Tongue (tissue), 2 donors: ENCODE results near the gene R3HDM1. TPM values are rescaled to one million over a fixed set of nuclear protein-coding genes. Genes with fewer than 3 reads are reported as not detected.
"Not testable (repeated sequence)": the region's sequence is repeated elsewhere in the genome, so short reads cannot be mapped to it uniquely, and the experiment has no call there.

Experiments
- DNase-seq: peaks from one replicate; pipeline ENCODE4 v3.0.0-alpha.2; 2015
- total RNA-seq: library from RNA; depleted of rRNA; stranded (reverse); fragments of >200 nt; gene quantifications from one replicate; pipeline ENCODE4 v1.2.3, GENCODE V29; 2014

R3HDM1 gene
- total RNA-seq, 1 donor from 2014 or later, result 17.6 TPM

DNA sequence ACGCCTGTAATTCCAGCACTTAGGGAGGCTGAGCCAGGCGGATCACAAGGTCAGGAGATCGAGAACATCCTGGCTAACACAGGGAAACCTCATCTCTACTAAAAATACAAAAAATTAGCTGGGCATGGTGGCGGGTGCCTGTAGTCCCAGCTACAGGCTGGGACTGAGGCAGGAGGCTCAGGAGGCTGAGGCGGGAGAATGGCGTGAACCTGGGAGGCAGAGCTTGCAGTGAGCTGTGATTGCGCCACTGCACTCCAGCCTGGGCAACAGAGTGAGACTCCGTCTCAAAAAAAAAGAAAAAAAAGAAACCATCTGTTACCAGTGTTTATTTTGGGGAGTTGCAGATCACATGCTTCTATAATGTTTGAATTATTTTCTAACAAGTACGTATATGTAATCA is 183.8 kb downstream of the R3HDM1 start:
- DNase-seq, result not testable (repeated sequence)

DNA sequence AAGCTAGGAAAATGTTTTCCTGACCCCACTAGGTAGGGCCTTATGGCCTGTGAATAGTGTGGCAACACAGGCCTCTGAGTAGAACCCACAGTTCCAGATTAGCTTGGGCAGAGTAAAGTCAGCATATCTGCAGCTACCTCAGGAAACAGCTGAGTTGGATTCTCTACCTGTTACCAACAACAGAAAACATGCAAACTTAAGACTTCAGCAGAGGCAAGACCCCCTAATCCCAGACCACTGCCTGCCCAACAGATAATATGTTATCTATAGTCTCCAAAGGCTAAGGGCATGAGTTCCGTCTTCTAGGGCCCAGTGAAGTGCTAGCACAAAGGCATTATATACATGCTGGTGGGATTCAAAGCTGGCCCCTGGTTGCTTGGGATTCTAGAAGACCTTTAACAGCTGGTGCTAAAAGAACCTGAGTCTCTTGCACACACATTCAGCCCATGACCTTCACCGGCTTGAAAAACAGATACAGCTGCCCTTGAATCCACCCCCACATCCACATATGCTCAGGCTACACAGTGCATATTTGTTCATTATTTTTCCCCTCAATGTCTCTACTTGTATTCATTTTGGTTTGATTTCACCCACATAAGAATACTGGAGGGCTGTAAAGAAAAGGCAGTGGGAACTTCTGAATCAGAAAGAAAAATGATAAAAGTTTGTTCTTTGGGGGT is 196.9 kb downstream of the R3HDM1 start:
- DNase-seq, result peak; percentile 24

DNA sequence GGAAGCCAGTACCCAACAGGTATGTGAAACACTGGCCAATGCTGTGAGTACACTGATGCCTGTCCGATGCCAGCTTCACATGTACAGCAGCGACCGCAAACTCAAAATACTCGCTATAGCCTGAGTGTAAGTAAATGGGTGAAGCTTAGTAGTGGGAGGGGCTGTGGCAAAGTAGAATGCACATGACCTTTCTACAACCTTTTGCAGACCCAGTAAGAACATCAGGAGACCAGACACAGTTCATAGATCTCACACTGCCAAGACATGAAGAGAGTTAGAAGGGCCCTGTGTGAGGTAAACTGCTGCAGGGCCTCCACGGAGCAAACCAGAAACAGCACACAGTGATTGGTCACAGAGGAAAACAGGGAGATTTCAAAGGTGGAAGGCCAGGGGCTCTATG is 201.3 kb downstream of the R3HDM1 start:
- DNase-seq, result no peak

DNA sequence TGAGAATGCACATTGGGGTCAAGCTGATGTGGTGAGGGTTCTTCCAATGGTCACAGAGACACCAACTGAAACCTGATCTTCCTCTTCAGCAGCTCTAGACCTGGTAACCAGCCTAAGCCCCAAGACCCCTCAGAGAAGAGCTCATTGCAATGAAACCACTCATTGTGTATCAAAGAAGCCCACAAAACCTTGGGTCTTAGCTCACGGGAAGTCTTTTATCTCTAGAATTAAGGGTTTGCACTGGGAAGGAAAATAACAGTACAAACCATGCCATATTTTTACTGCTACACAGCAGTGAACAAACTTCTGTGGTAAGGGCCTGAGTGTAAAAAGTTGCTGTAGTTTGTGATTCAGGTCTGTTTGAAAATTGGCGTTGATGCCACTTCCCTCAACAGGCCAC is 201.8 kb downstream of the R3HDM1 start:
- DNase-seq, result no peak

DNA sequence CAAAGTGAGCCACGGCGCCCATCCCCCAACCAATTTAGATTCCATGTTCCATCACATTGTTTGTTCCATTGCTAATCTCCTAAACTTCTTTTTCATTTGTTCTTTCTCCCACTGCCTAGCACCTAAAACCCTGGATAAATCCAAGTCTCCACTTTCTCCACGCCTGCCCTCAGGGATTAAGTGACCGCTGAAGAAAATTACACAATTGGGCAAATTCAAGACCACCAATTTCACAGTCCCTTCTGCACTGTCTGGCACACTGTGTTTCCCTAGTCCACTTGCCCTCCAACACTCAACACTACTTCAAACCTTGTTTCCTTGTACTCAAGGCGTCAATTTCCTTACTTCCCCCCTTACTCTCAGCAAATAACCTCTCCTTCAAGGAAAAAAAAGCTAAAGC is 205.3 kb downstream of the R3HDM1 start:
- DNase-seq, result no peak

DNA sequence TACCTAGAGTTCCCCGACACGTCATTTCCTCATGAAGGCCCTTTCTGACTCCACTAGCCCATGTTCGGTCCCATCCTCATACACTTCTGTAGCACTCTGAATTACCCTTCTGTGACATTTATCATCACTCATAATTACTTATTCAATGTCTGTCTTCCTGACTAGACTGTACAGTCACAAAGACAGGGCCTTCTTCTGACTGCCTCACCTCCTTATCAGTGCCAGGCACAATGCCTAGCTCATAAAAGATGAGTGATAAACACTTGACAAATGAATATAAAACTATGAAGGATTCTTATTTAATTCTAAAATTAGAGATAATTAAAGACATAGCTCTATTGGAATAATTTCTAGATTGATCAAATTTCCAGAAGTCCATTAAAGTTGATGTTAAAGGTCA is 208.9 kb downstream of the R3HDM1 start:
- DNase-seq, result no peak

DNA sequence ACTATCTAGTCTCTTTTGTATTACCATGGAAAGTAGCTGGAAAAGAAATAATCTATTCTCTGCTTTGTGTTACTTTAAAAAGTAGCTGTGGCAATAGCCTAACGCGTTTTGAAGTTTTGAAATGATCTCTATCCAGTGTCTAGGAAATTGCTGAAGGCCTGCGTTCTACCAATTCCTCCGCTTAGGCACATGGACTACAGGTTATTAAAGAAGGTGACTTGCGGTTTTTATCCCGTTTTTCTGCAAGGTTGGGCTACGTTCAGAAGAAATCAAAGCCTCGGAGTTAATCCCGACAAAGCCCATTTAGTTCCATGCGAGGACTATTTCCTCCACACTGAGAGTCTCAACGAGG is 209.7 kb downstream of the R3HDM1 start:
- no peak for DNase-seq

DNA sequence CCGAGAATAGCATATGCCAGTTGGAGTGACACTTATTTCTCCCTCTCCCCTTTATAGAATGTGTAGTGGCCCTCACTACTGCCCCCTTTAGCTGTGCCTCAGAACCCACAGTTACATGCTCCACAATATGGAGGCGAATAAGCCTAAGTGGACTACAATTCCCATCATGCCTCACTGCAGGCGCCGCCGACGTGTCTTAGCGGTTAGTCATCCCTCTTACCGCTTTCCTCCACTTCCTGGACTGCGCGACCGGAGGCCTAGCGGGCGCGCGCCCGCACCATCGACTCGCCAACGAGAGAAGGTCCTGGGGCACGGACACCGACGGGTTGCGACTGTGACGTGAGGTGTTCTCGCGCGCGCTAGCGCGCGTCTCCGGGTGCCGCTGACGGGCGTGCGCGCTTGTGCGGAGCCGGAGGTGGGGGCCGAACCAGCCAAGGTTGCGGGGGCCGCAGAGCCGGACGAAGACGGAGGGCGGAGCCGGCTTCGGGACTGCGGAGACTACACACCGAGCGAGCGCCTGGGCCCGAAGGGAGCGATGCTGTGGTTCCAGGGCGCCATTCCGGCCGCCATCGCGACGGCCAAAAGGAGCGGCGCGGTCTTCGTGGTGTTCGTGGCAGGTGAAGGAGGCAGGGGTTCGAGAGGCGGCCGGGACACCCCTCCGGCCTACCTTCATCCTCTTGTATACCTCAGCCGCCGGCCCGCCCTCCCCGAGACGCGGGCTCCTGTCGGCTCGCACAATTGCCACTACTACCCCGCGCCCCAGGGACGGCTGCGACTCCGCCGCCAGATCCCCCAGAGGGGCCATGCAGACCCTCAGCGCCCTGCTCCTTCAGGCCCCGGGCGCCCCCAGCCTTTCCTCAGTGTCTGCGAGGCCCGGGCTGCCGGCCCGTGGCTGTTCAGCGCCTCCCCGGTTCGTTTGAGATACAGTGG is 210.4 kb downstream of the R3HDM1 start, which contains the start of gene UBXN4:
UBXN4 (plus strand) TSS at position 461 of the 930 bp plus-strand sequence; CDS start at position 536, 75 bp downstream.
- DNase-seq, result peak; percentile 99

DNA sequence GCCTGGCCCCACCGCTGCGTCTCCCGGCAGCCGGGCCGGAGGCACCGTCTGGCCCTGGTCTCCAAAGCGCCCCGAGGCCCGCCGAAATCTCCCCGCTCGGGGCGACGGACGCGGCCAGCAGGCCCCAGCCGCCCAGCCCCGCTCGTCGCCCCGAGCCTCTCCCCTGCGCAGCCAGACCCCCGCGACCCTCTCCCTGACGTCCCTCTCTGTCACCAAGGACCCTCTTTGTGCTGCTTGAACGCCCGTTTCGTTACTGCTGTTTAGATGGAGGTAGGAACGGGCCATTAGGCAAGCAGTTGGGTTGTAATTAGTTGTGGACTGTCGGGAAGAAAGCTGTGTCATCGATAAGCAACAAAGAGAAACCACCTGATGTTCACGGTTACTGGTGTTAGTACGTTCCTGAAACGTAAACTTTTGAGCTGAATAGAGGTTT is 211.1 kb downstream of the R3HDM1 start:
- DNase-seq, result peak; percentile 75

DNA sequence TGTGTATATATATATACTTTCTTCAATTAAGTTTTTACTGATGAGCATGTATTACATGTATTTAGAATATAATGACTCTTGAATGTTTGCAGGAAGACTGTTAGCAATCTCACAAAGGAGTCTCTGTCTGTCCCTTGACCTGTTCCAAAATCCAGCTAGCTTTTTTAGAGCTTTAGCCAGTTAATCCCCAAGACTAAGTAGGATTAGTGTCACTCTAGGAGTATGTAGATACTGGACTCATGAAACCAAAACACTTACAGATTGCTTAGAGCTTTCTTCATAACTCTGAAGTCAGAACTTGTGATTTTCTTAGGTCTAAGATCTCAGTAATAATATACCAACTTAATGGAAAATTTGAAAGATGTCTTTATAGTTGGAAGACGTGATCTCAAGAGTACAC is 212.6 kb downstream of the R3HDM1 start:
- peak; percentile 32 for DNase-seq

DNA sequence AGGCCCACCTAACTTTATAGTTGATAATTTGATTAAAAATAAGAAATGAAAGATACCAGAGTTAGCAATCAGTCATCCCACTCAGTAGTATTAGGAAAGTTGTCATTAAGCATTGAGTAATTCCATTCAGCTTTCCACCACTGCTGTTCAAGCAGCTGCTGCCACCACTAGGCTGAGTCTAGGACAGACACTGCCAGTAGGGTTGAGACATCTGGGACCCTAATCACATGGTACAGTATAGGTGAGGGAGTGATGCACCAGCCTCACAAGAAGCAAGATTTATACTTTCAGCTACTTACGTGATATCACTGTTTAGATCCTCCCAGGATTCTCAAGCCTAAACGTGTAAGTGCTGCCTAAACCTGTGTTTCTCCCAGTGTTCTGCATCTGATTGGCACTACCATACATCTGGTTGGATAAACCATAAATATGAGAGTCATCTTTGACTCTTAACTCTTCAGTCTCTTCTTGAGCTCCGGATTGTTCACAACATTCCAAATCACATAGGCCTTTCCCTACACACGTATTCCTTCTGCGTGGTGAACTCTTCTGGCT is 213.6 kb downstream of the R3HDM1 start:
- no peak for DNase-seq

DNA sequence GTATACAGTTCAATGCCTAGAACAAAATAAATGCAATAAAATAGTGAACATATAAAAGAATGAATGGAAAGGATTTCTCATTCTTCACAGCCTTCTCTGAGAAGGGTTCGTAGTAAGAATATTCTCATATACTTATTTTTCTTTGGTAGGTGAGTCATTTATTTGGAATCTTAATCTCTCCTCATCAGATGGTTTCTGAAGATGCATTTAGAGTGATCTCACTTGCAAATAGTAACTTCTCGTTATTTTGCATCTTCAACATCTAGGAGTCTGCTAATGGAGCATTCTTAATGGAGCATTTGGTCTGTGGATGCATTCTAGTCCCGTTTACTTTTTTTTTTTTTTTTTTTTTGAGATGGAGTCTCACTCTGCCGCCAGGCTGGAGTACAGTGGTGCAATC is 214.3 kb downstream of the R3HDM1 start:
- no peak for DNase-seq

DNA sequence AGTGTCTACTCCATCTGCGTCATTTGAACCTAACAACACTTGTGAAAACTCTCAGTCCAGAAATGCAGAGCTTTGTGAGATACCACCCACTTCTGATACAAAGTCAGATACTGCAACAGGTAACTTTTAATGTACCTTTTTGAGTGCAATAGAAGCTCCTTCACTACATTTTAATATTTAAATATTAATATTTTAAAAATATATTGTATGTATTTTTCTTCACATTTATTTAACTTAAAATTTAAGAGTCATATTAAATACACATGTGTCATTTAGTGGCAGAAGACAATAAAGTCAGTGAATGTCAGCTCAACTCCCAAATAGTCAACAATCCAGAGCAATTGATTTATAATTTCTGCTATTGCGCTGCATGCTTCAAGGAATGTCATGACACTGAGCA is 224.3 kb downstream of the R3HDM1 start:
- no peak for DNase-seq

DNA sequence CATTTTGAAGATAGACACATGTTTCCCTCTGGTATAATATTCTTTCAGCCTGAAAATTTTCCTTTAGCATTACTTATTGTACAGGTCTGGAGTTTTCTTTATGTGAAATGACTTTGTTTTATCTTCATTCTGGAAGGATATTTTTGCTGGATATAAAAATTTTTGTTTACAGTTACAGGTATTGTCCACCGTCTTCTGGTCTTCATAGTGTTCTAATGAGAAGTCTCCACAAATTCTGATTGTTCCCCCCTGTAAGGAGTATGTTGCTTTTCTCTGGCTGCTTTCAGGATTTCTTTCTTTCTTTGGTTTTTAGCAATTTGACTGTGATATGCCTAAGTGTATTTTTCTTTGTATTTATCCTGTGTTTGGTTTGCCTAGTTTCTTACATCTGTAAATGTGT is 225.4 kb downstream of the R3HDM1 start:
- DNase-seq, result no peak

DNA sequence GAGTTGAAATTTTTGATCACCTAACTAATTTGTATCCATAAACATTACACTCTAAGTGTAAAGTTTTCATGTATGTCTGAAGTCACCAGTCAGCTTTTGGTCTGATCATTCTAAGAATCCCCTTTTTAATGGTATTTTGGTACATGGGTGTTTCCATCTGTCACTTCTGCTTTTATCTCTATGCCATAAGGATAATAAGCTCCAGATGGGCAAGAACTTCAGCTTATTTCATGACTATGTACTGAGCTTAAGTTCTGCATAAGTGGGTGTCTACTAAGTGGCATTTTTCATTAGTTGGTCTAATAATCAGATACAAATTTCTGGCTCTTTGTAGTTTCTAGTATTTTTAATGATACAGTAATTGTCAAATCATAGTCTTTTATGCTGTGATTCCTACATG is 230.7 kb downstream of the R3HDM1 start:
- DNase-seq, result no peak

DNA sequence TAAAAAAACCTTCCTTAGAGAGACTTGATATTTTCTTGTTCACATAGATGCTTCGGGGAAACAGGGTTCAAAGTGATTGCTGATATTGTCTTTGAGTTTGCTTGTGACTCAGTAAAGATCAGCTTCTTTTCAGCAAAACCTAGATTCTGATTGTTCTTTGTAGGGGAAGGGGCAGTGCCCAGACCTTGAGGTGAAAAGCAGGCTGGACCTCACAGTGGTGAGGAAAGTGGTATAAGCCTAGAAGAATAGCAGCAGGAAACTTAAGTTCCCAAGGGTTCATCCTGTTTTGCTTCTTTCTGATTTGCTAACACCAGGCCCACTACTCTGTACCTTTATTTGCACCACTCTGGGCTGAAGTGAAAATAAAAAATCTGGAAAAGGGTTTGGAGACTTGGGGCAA is 231.2 kb downstream of the R3HDM1 start:
- DNase-seq, result no peak

DNA sequence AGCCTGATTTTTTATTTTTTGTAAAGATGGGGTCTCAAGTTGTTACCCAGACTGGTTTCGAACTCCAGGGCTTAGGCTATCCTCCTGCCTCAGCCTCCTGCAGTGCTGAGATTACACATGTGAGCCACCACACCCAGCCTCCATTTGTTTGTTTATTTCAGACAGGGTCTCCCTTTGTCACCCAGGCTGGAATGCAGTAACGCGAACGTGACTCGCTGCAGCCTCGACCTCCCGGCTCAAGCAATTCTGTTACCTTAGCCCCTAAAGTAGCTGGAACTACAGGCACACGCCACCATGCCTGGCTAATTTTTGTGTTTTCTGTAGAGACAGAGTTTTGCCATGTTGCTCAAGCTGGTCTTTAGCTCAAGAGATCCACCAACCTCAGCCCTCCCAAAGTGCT is 237.6 kb downstream of the R3HDM1 start:
- DNase-seq, result no peak

DNA sequence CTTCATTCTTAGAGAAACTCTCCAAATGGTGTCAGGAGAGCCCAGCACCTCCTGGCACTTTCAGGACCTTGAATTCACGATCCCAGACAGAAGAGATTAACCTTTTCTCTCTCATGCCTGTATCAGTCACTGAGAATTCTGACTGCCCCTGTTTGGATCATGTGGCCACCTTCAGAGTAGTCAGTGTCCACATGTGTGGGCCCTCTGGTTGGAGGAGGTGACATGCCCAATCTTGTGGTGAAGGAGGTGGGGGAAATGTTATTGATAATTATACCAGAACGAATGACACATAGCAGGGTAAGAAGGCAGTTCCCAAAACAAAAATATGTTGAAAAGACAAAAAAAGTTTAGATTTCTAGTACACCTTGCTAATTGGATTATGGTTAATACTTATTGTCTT is 242.0 kb downstream of the R3HDM1 start:
- no peak for DNase-seq

DNA sequence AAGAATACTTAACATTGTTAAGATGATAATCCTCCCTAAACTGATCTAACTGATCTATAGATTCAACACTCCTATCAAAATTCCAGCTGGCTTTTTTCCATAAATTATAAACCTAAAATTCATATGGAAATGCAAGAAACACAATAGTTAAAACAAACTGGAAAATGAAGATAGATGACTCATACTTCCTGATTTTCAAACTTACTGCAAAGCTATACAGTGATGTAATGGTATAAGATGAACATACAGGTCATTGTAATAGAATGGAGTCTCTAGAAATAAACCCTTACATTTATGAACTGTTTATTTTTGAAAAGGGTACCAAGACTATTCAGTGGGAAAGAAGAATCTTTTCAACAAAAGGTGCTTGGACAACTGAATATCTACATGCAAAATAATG is 242.6 kb downstream of the R3HDM1 start:
- DNase-seq, result no peak
